Ovary (tissue), 9 donors: ENCODE results near the gene RNU2-1. TPM values are rescaled to one million over a fixed set of nuclear protein-coding genes. Genes with fewer than 3 reads are reported as not detected.

Experiments
- DNase-seq, 5 donors: peaks; one replicate each; pipeline ENCODE4 v3.0.0-alpha.2; 2019 to 2020
- H3K27ac ChIP-seq, 2 donors: fragments of 200-600 bp; one replicate each; pipeline versions ENCODE4 v1.5.1 to v1.8.0; 2019 to 2022
- H3K27me3 ChIP-seq: fragments of 200-600 bp; one replicate; pipeline ENCODE4 v1.8.0; 2022
- H3K36me3 ChIP-seq: fragments of 200-600 bp; sonication (generic); one replicate; pipeline ENCODE4 v1.5.1; 2019
- H3K4me1 ChIP-seq: one replicate; pipeline ENCODE4 v1.8.1; 2013; ENCODE audit warnings: mild to moderate bottlenecking, moderate library complexity; ENCODE audit not compliant: insufficient read depth
- H3K4me3 ChIP-seq: fragments of 200-600 bp; sonication (generic); one replicate; pipeline ENCODE4 v1.5.1; 2017
- H3K9me3 ChIP-seq, 2 donors: fragments of 200-600 bp in 1 of 2; sonication (generic) in 1 of 2; one replicate each; pipeline versions ENCODE4 v1.5.1 to v1.8.1; 2013 to 2019; ENCODE audit warnings: mild to moderate bottlenecking in 1 of 2, moderate library complexity in 1 of 2
- EP300 ChIP-seq: sonication (generic); formaldehyde crosslinking; IDR thresholded peaks from one replicate; pipeline ENCODE4 v1.6.1; 2017; ENCODE audit warnings: antibody characterized with exemption
- POLR2A ChIP-seq: fragments of 450-650 bp; IDR thresholded peaks from one replicate; pipeline ENCODE4 v1.6.1; 2017; ENCODE audit warnings: antibody characterized with exemption, mild to moderate bottlenecking, moderate library complexity
- WGBS, 3 donors: extraction: QIAGEN DNeasy Blood & Tissue Kit in 1 of 3; methylation state at CpG; one replicate each; pipeline versions ENCODE4 v1.1.5 to v1.1.7; 2013 to 2017; 5-methylcytosine and 5-hydroxymethylcytosine counted together
- intact Hi-C, 4 donors: fragments of 100-400 bp; cut with DNase I; formaldehyde crosslinking; loops; one replicate each; pipeline versions ENCODE4 v1.11.0 to v1.15.1; 2022 to 2023
- polyA plus RNA-seq, 2 donors: library from polyadenylated mRNA; stranded (reverse); fragments of 200-250 nt in 1 of 2; fragments of 350-450 nt in 1 of 2; fragmentation: Illumina TruSeq in 1 of 2; extraction: RNeasy Lipid Tissue Mini Kit (QIAGEN cat#74804) in 1 of 2; gene quantifications; one replicate each; pipeline ENCODE4 v1.2.3, GENCODE V29; 2013 to 2014
- total RNA-seq, 7 donors: library from RNA; depleted of rRNA in 2 of 7; stranded (reverse); fragments of >200 nt in 2 of 7; fragmentation: NEBNext Ultra II Directional in 3 of 7; extraction: Animal tissue kit (Norgen Biotek cat#: 25700) in 3 of 7; gene quantifications; one replicate each; pipeline versions ENCODE4 v1.1.0 to v1.2.4, GENCODE V29; 2016 to 2023
- TF ChIP-seq, protein P1 (sequence below), 3 donors: fragments of 450-650 bp in 2 of 3; fragments of 200-600 bp in 1 of 3; IDR thresholded peaks; one replicate each; pipeline versions ENCODE4 v1.5.1 to v1.8.0; 2016 to 2022; ENCODE audit warnings: antibody characterized with exemption in 3 of 3, mild to moderate bottlenecking in 1 of 3
- donor health status: DM: no; HTN: no; CAD: no; lungs with moderate emphysema.
- donor health status: DM: no; HTN: no; CAD: no.
- donor health status: Bipolar disorder and iron deficiency.
- donor health status: DM: yes; HTN: yes; CAD: no.
- donor health status: DM: no; HTN: no; CAD: no.
- donor health status: DM: yes; HTN: yes; CAD: no.

The RNU2-1 gene
- total and polyA plus RNA-seq, 9 donors: 2,710 to 10,212 (median 7,317) TPM; not detected in 4

GRCh38 chr17:43219746-43220380, 13.9 kb downstream of the RNU2-1 start:
- DNase-seq: no peak
- 39 to 62% (median 54%) methylated on average over 8 of the region's 8 CpGs for WGBS, 3 donors
- H3K4me1 ChIP-seq: peaks cover 1% of the 10 kb centered on the region
- intact Hi-C loops: loop anchor here in 1 of 4 donors (10.0 kb wide), 2 partner anchors 85 to 195 kb away; partner anchors contain the start of genes RND2 and VAT1
- H3K27ac ChIP-seq: no peak overlapping the region
- TF ChIP-seq POLR2A (no peak), EP300 (no peak)
- TF ChIP-seq, protein P1, sequence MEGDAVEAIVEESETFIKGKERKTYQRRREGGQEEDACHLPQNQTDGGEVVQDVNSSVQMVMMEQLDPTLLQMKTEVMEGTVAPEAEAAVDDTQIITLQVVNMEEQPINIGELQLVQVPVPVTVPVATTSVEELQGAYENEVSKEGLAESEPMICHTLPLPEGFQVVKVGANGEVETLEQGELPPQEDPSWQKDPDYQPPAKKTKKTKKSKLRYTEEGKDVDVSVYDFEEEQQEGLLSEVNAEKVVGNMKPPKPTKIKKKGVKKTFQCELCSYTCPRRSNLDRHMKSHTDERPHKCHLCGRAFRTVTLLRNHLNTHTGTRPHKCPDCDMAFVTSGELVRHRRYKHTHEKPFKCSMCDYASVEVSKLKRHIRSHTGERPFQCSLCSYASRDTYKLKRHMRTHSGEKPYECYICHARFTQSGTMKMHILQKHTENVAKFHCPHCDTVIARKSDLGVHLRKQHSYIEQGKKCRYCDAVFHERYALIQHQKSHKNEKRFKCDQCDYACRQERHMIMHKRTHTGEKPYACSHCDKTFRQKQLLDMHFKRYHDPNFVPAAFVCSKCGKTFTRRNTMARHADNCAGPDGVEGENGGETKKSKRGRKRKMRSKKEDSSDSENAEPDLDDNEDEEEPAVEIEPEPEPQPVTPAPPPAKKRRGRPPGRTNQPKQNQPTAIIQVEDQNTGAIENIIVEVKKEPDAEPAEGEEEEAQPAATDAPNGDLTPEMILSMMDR (IDR thresholded peaks at IDR 0.05): no peak
- H3K4me3 ChIP-seq: no peak overlapping the region
- no peaks in the 10 kb centered on the region for H3K27me3 ChIP-seq
- no peaks in the 10 kb centered on the region for H3K9me3 ChIP-seq
- no peaks in the 10 kb centered on the region for H3K36me3 ChIP-seq

GRCh38 chr17:43219001-43219400, 14.8 kb downstream of the RNU2-1 start:
- intact Hi-C loops: loop anchor here in 1 of 4 donors (10.0 kb wide), 2 partner anchors 84 to 194 kb away; partner anchors contain the start of genes RND2 and VAT1
- H3K9me3 ChIP-seq: no peaks in the 10 kb centered on the region
- no peak for DNase-seq
- 83 to 86% (median 84%) methylated on average over 2 of the region's 2 CpGs for WGBS, 3 donors
- peaks cover 1% of the 10 kb centered on the region for H3K4me1 ChIP-seq
- no peaks in the 10 kb centered on the region for H3K36me3 ChIP-seq
- no peak overlapping the region for H3K4me3 ChIP-seq
- TF ChIP-seq, protein P1 (IDR thresholded peaks at IDR 0.05): no peak
- TF ChIP-seq EP300: no peak
- no peaks in the 10 kb centered on the region for H3K27me3 ChIP-seq
- no peak overlapping the region for H3K27ac ChIP-seq

DNA sequence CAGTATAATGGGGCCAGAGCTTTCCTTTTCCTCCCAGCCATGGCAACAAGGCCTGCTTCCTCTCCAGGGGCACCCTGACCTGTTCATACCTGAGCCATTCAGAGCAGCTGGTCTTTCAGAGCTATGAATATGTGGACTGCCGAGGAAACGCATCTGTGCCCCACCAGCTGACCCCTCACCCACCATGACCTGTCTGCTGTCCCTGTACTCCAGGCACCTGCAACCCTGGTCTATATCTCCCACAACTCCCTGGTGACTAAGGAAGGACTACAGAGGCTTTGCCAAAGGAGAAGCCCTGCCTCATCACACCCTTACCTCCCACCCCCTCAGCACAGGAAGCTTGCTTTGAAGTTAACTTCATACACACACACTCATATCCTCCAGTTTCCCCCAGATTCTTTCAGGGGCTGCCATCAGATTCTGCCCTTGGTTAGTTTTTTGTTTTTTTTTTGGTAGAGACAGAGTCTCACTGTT, 16.1 kb downstream of the RNU2-1 start:
- Histone ChIP-seq H3K4me3 (no peak overlapping the region), H3K36me3 (no peaks in the 10 kb centered on the region), H3K9me3 (no peaks in the 10 kb centered on the region), H3K27me3 (no peaks in the 10 kb centered on the region), H3K27ac (no peak overlapping the region), H3K4me1 (peaks cover 5% of the 10 kb centered on the region)
- DNase-seq: no peak
- intact Hi-C loops: loop anchor here in 1 of 4 donors (10.0 kb wide), 2 partner anchors 83 to 193 kb away; partner anchors contain the start of genes RND2 and VAT1
- TF ChIP-seq EP300 (no peak), POLR2A (no peak)
- TF ChIP-seq, protein P1 (IDR thresholded peaks at IDR 0.05): no peak
- 68 to 88% (median 77%) methylated on average over 2 of the region's 2 CpGs for WGBS, 3 donors

GRCh38 chr17:43216762-43217613, 16.8 kb downstream of the RNU2-1 start:
- WGBS, 3 donors: 39 to 56% (median 41%) methylated on average over 4 of the region's 4 CpGs
- Histone ChIP-seq H3K27me3 (no peaks in the 10 kb centered on the region), H3K36me3 (no peaks in the 10 kb centered on the region), H3K27ac (peak overlapping the region in 1 of 2 donors; percentile 3), H3K9me3 (no peaks in the 10 kb centered on the region), H3K4me3 (no peak overlapping the region), H3K4me1 (peaks cover 5% of the 10 kb centered on the region)
- intact Hi-C loops: loop anchor here in 1 of 4 donors (10.0 kb wide), 2 partner anchors 82 to 192 kb away; partner anchors contain the start of genes RND2 and VAT1
- TF ChIP-seq POLR2A (no peak), EP300 (no peak)
- TF ChIP-seq, protein P1 (IDR thresholded peaks at IDR 0.05): no peak
- DNase-seq: no peak
